HepG2 (cell line): ENCODE data around the gene LRRC8E. TPM values are rescaled to one million over a fixed set of nuclear protein-coding genes. Genes with fewer than 3 reads are reported as not detected.

Experiments
- CHD4 ChIP-seq: fragments of 200-600 bp; sonication (generic); IDR thresholded peaks from 2 replicates; pipeline ENCODE4 v1.7.0; 2017; ENCODE audit warnings: mild to moderate bottlenecking, low read length, borderline replicate concordance
- HNRNPLL ChIP-seq: fragments of 200-400 bp; formaldehyde crosslinking; IDR thresholded peaks from 2 replicates; pipeline ENCODE4 v1.6.1; 2017; ENCODE audit warnings: mild to moderate bottlenecking, low read depth, low read length; ENCODE audit not compliant: poor library complexity, severe bottlenecking
- MAZ ChIP-seq, 2 experiments: sonication (generic) in 1 of 2; formaldehyde crosslinking in 1 of 2; IDR thresholded peaks; 2 replicates each; pipeline versions ENCODE4 v1.5.0 to v1.6.1; 2012 to 2020; ENCODE audit warnings: low read depth in 2 of 2, mild to moderate bottlenecking in 2 of 2, borderline replicate concordance in 1 of 2, improper control_type of control experiment in 1 of 2, low read length in 1 of 2, missing genetic modification reagents in 1 of 2, moderate library complexity in 1 of 2
- MEIS2 ChIP-seq: sonication (generic); formaldehyde crosslinking; IDR thresholded peaks from 2 replicates; pipeline ENCODE4 v1.9.0; 2021; ENCODE audit warnings: mild to moderate bottlenecking, missing genetic modification reagents
- MTA1 ChIP-seq: sonication (generic); formaldehyde crosslinking; IDR thresholded peaks from 2 replicates; pipeline ENCODE4 v1.4.0; 2020; ENCODE audit warnings: missing genetic modification reagents, mild to moderate bottlenecking, borderline replicate concordance
- NR2F1 ChIP-seq, 2 experiments: fragments of 450-650 bp in 1 of 2; formaldehyde crosslinking in 1 of 2; IDR thresholded peaks; 2 replicates each; pipeline versions ENCODE4 v1.5.0 to v1.6.1; 2016 to 2020; ENCODE audit warnings: mild to moderate bottlenecking in 1 of 2, missing compliant biosample characterization in 1 of 2, missing genetic modification reagents in 1 of 2, moderate library complexity in 1 of 2
- PHF21A ChIP-seq: sonication (generic); formaldehyde crosslinking; IDR thresholded peaks from 2 replicates; pipeline ENCODE4 v1.5.0; 2020; ENCODE audit warnings: mild to moderate bottlenecking, missing genetic modification reagents
- PLRG1 ChIP-seq: fragments of 450-650 bp; conservative IDR thresholded peaks from 2 replicates; pipeline ENCODE4 v1.6.1; 2016
- RCOR2 ChIP-seq: IDR thresholded peaks from 2 replicates; pipeline ENCODE4 v1.6.1; 2016; ENCODE audit warnings: missing biosample characterization, missing genetic modification reagents
- RNF2 ChIP-seq: fragments of 450-650 bp; conservative IDR thresholded peaks from 2 replicates; pipeline ENCODE4 v1.6.1; 2016; ENCODE audit warnings: low read depth
- SP1 ChIP-seq, 2 experiments: fragments of 450-650 bp in 1 of 2; sonication (generic) in 1 of 2; formaldehyde crosslinking in 1 of 2; IDR thresholded peaks; 2 replicates each; pipeline versions ENCODE4 v1.4.0 to v1.6.1; 2016 to 2020; ENCODE audit warnings: missing genetic modification reagents in 1 of 2
- ZC3H4 ChIP-seq: sonication (generic); formaldehyde crosslinking; IDR thresholded peaks from 2 replicates; pipeline ENCODE4 v1.4.0; 2020; ENCODE audit warnings: missing genetic modification reagents, borderline replicate concordance
- ZNF30 ChIP-seq: sonication (generic); formaldehyde crosslinking; IDR thresholded peaks from 2 replicates; pipeline ENCODE4 v1.5.0; 2020; ENCODE audit warnings: mild to moderate bottlenecking, missing genetic modification reagents
- ZNF317 ChIP-seq: sonication (generic); formaldehyde crosslinking; IDR thresholded peaks from 2 replicates; pipeline ENCODE4 v1.5.0; 2020; ENCODE audit warnings: mild to moderate bottlenecking, missing genetic modification reagents
- ZNF878 ChIP-seq: sonication (generic); formaldehyde crosslinking; IDR thresholded peaks from 2 replicates; pipeline ENCODE4 v1.8.1; 2023; ENCODE audit warnings: mild to moderate bottlenecking, missing genetic modification reagents, moderate library complexity
- ZSCAN20 ChIP-seq: sonication (generic); formaldehyde crosslinking; IDR thresholded peaks from 2 replicates; pipeline ENCODE4 v1.4.0; 2020; ENCODE audit warnings: missing genetic modification reagents, mild to moderate bottlenecking, borderline replicate concordance
- polyA plus RNA-seq, 8 experiments: library from polyadenylated mRNA; depleted of rRNA in 3 of 8; stranded (reverse) in 7 of 8; unstranded in 1 of 8; fragments of >200 nt; fragmentation: Illumina TruSeq in 4 of 8; extraction: Trizol in 4 of 8; gene quantifications; 2 replicates each; pipeline versions ENCODE4 v1.2.1 to v1.2.3, GENCODE V29; 2011 to 2016; ENCODE audit warnings: low read depth in 4 of 8, missing spikeins in 1 of 8, mixed read lengths in 1 of 8; ENCODE audit not compliant: insufficient read depth in 1 of 8
- total RNA-seq, 5 experiments: library from RNA; depleted of rRNA; stranded (reverse); fragments of >200 nt; fragmentation: Illumina TruSeq; extraction: Trizol; gene quantifications; 2 replicates each; pipeline ENCODE4 v1.2.3, GENCODE V29; 2016; ENCODE audit warnings: low read depth in 1 of 5
- TF ChIP-seq, protein P1 (sequence below): sonication (generic); formaldehyde crosslinking; IDR thresholded peaks from 2 replicates; pipeline ENCODE4 v1.4.0; 2020; ENCODE audit warnings: missing genetic modification reagents
- TF ChIP-seq, protein P2 (sequence below): sonication (generic); formaldehyde crosslinking; IDR thresholded peaks from 2 replicates; pipeline ENCODE4 v1.5.1; 2020; ENCODE audit warnings: mild to moderate bottlenecking, moderate library complexity, missing genetic modification reagents
- TF ChIP-seq, protein P3 (sequence below): sonication (generic); formaldehyde crosslinking; IDR thresholded peaks from 2 replicates; pipeline ENCODE4 v1.8.0; 2022; ENCODE audit warnings: mild to moderate bottlenecking, missing genetic modification reagents, moderate library complexity
- TF ChIP-seq, protein P4 (sequence below): sonication (generic); formaldehyde crosslinking; IDR thresholded peaks from 2 replicates; pipeline ENCODE4 v1.4.0; 2020; ENCODE audit warnings: missing genetic modification reagents, mild to moderate bottlenecking, borderline replicate concordance

The LRRC8E gene
- total and polyA plus RNA-seq, 2 of the 13 experiments (the other 11 are each of a cell fraction or from before 2014, with no cell fraction given): 8.0 to 10.3 TPM

DNA sequence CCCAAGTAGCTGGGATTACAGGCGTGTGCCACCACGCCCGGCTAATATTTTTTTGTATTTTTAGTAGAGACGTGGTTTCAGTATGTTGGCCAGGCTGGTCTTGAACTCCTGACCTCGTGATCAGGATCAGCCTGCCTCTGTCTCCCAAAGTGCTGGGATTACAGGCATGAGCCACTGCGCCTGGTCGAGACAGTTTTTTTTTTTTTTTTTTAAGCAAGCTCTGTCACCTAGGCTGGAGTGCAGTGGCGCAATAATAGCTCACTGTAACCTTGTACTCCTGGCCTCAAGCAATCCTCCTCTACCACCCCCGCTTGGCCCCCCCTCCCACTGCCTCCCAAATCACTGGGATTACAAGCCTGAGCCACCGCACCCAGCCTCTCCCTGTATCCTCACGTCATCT, 9.0 kb downstream of the LRRC8E start (continued):
- peak; percentile 75 for TF ChIP-seq RCOR2 (CRISPR knock-in tag)
- peak; percentile 50; the same call in 1 of the 2 replicates for TF ChIP-seq PHF21A (CRISPR knock-in tag)
- TF ChIP-seq, protein P1, sequence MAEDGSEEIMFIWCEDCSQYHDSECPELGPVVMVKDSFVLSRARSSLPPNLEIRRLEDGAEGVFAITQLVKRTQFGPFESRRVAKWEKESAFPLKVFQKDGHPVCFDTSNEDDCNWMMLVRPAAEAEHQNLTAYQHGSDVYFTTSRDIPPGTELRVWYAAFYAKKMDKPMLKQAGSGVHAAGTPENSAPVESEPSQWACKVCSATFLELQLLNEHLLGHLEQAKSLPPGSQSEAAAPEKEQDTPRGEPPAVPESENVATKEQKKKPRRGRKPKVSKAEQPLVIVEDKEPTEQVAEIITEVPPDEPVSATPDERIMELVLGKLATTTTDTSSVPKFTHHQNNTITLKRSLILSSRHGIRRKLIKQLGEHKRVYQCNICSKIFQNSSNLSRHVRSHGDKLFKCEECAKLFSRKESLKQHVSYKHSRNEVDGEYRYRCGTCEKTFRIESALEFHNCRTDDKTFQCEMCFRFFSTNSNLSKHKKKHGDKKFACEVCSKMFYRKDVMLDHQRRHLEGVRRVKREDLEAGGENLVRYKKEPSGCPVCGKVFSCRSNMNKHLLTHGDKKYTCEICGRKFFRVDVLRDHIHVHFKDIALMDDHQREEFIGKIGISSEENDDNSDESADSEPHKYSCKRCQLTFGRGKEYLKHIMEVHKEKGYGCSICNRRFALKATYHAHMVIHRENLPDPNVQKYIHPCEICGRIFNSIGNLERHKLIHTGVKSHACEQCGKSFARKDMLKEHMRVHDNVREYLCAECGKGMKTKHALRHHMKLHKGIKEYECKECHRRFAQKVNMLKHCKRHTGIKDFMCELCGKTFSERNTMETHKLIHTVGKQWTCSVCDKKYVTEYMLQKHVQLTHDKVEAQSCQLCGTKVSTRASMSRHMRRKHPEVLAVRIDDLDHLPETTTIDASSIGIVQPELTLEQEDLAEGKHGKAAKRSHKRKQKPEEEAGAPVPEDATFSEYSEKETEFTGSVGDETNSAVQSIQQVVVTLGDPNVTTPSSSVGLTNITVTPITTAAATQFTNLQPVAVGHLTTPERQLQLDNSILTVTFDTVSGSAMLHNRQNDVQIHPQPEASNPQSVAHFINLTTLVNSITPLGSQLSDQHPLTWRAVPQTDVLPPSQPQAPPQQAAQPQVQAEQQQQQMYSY (CRISPR knock-in tag): no peak
- no peak for TF ChIP-seq HNRNPLL
- TF ChIP-seq CHD4: 0 out of 2 replicates have a peak, but pooled peaks have one; percentile 27
- TF ChIP-seq RNF2: no peak
- TF ChIP-seq, protein P2, sequence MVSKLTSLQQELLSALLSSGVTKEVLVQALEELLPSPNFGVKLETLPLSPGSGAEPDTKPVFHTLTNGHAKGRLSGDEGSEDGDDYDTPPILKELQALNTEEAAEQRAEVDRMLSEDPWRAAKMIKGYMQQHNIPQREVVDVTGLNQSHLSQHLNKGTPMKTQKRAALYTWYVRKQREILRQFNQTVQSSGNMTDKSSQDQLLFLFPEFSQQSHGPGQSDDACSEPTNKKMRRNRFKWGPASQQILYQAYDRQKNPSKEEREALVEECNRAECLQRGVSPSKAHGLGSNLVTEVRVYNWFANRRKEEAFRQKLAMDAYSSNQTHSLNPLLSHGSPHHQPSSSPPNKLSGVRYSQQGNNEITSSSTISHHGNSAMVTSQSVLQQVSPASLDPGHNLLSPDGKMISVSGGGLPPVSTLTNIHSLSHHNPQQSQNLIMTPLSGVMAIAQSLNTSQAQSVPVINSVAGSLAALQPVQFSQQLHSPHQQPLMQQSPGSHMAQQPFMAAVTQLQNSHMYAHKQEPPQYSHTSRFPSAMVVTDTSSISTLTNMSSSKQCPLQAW: peak; percentile 55; the same call in 1 of the 2 replicates
- no peak for TF ChIP-seq ZC3H4
- no peak for TF ChIP-seq SP1 (IDR thresholded peaks at IDR 0.05)
- TF ChIP-seq SP1 (CRISPR knock-in tag; IDR thresholded peaks at IDR 0.05): no peak
- TF ChIP-seq ZNF878: no peak
- peak; percentile 95 for TF ChIP-seq MAZ (IDR thresholded peaks at IDR 0.05; ENCODE audit: borderline replicate concordance, low read depth, low read length)
- TF ChIP-seq MAZ (CRISPR knock-in tag; IDR thresholded peaks at IDR 0.05; ENCODE audit: low read depth): peak; percentile 53
- TF ChIP-seq PLRG1: no peak
- no peak for TF ChIP-seq ZNF30 (CRISPR knock-in tag)
- TF ChIP-seq ZSCAN20 (CRISPR knock-in tag): no peak
- no peak for TF ChIP-seq ZNF317 (CRISPR knock-in tag)
- no peak for TF ChIP-seq NR2F1 (CRISPR knock-in tag; IDR thresholded peaks at IDR 0.05)
- TF ChIP-seq MTA1 (CRISPR knock-in tag): no peak
- TF ChIP-seq MEIS2 (CRISPR knock-in tag): no peak
- TF ChIP-seq, protein P3, sequence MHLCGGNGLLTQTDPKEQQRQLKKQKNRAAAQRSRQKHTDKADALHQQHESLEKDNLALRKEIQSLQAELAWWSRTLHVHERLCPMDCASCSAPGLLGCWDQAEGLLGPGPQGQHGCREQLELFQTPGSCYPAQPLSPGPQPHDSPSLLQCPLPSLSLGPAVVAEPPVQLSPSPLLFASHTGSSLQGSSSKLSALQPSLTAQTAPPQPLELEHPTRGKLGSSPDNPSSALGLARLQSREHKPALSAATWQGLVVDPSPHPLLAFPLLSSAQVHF (CRISPR knock-in tag): no peak
- TF ChIP-seq, protein P4, sequence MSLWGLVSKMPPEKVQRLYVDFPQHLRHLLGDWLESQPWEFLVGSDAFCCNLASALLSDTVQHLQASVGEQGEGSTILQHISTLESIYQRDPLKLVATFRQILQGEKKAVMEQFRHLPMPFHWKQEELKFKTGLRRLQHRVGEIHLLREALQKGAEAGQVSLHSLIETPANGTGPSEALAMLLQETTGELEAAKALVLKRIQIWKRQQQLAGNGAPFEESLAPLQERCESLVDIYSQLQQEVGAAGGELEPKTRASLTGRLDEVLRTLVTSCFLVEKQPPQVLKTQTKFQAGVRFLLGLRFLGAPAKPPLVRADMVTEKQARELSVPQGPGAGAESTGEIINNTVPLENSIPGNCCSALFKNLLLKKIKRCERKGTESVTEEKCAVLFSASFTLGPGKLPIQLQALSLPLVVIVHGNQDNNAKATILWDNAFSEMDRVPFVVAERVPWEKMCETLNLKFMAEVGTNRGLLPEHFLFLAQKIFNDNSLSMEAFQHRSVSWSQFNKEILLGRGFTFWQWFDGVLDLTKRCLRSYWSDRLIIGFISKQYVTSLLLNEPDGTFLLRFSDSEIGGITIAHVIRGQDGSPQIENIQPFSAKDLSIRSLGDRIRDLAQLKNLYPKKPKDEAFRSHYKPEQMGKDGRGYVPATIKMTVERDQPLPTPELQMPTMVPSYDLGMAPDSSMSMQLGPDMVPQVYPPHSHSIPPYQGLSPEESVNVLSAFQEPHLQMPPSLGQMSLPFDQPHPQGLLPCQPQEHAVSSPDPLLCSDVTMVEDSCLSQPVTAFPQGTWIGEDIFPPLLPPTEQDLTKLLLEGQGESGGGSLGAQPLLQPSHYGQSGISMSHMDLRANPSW (CRISPR knock-in tag): 0 out of 2 replicates have a peak, but pooled peaks have one; percentile 49
